ENCODE results near the gene AFF4. TPM values are rescaled to one million over a fixed set of nuclear protein-coding genes. Genes with fewer than 3 reads are reported as not detected.
"Not testable (repeated sequence)": the region's sequence is repeated elsewhere in the genome, so short reads cannot be mapped to it uniquely, and the experiment has no call there.

The AFF4 gene, protein sequence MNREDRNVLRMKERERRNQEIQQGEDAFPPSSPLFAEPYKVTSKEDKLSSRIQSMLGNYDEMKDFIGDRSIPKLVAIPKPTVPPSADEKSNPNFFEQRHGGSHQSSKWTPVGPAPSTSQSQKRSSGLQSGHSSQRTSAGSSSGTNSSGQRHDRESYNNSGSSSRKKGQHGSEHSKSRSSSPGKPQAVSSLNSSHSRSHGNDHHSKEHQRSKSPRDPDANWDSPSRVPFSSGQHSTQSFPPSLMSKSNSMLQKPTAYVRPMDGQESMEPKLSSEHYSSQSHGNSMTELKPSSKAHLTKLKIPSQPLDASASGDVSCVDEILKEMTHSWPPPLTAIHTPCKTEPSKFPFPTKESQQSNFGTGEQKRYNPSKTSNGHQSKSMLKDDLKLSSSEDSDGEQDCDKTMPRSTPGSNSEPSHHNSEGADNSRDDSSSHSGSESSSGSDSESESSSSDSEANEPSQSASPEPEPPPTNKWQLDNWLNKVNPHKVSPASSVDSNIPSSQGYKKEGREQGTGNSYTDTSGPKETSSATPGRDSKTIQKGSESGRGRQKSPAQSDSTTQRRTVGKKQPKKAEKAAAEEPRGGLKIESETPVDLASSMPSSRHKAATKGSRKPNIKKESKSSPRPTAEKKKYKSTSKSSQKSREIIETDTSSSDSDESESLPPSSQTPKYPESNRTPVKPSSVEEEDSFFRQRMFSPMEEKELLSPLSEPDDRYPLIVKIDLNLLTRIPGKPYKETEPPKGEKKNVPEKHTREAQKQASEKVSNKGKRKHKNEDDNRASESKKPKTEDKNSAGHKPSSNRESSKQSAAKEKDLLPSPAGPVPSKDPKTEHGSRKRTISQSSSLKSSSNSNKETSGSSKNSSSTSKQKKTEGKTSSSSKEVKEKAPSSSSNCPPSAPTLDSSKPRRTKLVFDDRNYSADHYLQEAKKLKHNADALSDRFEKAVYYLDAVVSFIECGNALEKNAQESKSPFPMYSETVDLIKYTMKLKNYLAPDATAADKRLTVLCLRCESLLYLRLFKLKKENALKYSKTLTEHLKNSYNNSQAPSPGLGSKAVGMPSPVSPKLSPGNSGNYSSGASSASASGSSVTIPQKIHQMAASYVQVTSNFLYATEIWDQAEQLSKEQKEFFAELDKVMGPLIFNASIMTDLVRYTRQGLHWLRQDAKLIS
- total RNA-seq (52.7 and 83.6 TPM in 2 replicates), polyA plus RNA-seq (32.5 and 36.1 TPM in 2 replicates)

DNA sequence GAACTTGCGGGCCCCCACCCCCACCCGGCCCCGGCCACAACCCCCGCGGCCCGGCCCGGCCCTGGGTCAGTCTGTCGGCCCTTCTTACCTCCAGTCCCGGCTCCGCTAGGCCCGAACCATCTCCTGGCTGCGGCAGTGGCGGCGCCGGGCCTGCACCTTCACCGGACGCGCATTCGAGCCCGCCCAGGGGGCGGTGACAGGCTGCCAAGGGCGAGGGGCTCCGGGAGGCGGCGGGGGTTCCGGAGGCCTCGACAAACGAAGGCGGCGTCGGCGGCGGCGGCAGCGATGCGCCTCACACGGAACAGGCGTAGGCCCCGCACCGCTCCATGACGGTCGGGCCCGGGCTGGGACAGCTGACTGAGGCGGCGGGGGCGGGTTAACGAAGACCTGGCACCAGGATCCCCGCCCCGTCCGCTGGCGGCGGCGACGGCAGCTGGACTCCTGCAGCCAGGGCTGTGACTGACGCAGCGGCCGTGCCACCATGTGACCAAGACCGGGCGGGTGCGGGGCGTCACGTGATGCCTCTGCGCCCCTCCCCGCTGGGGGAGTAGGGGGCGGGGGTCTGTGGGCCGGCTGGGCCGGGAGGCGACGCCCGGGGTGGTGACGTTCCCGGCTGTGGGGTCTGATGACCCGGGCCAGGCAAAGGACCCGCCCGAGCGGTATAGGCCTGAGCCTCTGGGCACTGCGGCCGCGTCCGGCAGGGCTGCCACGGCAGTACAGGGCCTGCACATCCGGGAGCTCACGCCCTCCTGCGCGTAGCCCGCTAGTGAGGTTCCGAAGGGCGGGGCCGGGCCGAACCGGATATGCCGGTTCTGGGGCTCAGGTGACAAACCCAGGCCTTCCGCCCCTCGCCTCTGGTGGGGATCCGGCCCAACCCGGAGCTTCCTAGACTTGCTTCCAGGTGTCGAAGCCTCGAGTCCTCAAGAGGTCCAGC lies at the start of gene AFF4:
TSS of gene AFF4 (minus strand) at position 464 of the 934 bp plus-strand sequence. CDS start 26,445 bp downstream, outside the sequence.
- Histone ChIP-seq H3K27ac (peak within 1 kb of the TSS; percentile 97), H3K36me3 (no peaks in the 10 kb centered on the region), H3K27me3 (no peaks in the 10 kb centered on the region), H3K9me3 (ENCODE audit: low read depth) (no peaks in the 10 kb centered on the region), H3K4me3 (peak within 1 kb of the TSS; percentile 76), H3K4me1 (ENCODE audit: low read depth) (peaks cover 8% of the 10 kb centered on the region)
- TF ChIP-seq, protein P1, sequence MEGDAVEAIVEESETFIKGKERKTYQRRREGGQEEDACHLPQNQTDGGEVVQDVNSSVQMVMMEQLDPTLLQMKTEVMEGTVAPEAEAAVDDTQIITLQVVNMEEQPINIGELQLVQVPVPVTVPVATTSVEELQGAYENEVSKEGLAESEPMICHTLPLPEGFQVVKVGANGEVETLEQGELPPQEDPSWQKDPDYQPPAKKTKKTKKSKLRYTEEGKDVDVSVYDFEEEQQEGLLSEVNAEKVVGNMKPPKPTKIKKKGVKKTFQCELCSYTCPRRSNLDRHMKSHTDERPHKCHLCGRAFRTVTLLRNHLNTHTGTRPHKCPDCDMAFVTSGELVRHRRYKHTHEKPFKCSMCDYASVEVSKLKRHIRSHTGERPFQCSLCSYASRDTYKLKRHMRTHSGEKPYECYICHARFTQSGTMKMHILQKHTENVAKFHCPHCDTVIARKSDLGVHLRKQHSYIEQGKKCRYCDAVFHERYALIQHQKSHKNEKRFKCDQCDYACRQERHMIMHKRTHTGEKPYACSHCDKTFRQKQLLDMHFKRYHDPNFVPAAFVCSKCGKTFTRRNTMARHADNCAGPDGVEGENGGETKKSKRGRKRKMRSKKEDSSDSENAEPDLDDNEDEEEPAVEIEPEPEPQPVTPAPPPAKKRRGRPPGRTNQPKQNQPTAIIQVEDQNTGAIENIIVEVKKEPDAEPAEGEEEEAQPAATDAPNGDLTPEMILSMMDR (IDR thresholded peaks at IDR 0.05; ENCODE audit: low read depth, low read length): no peak
- DNase-seq (ENCODE audit: low read depth in 1 of 2, low spot score in 1 of 2): peak; percentile 98 to 99

DNA sequence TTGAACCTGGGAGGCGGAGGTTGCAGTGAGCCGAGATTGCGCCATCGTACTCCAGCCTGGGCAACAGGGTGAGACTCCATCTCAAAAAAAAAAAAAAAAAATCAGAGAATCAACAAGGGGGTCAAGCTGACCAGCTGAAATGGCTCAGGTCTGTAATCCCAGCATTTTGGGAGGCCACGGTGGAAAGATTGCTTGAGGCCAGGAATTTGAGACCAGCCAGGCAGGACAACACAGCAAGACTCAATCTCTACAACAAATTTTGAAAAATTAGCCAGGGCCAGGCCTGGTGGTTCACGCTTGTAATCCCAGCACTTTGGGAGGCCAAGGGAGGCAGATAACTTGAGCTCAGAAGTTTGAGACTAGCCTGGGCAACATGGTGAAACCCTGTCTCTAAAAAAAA lies 45.0 kb upstream of the AFF4 start:
- H3K4me3 ChIP-seq; DNase-seq (ENCODE audit: low read depth in 1 of 2, low spot score in 1 of 2); H3K27me3 ChIP-seq; H3K9me3 ChIP-seq (ENCODE audit: low read depth); H3K27ac ChIP-seq; H3K4me1 ChIP-seq (ENCODE audit: low read depth): not testable (repeated sequence)
- H3K36me3 ChIP-seq: peaks cover 15% of the 10 kb centered on the region

DNA sequence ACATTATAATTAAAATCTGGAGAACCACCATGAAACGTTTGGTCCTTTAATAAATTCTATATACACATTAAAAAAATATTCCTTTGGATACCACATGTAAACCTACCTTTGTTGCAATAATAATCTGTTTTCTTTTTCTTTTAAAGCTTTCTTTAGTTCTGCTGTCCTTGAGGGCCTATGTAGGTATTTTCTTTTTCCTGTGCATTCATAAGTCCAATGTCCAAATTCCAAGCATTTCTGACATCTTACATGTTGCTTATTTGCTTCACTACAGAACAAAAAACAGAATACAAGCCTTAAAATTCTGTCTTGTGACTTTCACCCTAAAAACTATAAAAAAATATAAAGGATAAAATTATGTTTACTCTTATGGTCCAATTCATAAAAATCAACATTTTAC lies 43.2 kb upstream of the AFF4 start:
- Histone ChIP-seq H3K27ac (no peak overlapping the region), H3K36me3 (peaks cover 15% of the 10 kb centered on the region), H3K9me3 (ENCODE audit: low read depth) (no peaks in the 10 kb centered on the region), H3K4me3 (no peak overlapping the region), H3K27me3 (no peaks in the 10 kb centered on the region), H3K4me1 (ENCODE audit: low read depth) (no peaks in the 10 kb centered on the region)
- TF ChIP-seq, protein P1 (IDR thresholded peaks at IDR 0.05; ENCODE audit: low read depth, low read length): no peak
- DNase-seq (ENCODE audit: low read depth in 1 of 2, low spot score in 1 of 2): peak in 1 of 2 donors; percentile 2

DNA sequence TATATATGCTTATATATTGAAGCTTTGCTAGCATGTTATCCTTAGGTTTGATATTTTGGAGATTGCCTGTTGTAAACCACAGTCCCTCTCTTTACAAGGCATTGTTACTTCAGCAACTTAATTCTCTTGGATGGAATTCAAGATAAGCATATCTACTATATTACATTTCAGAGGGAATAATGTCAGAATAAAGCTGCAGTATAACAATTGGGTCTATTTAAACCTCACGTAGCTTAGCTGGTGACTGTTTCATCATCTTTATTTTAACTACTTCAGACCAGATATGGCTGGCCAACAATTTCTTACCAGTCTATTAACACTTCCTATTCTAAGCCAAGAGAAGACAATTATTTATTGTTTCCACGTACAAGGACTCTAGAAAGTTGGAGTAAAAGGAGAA lies 35.8 kb upstream of the AFF4 start:
- H3K36me3 ChIP-seq: no peaks in the 10 kb centered on the region
- no peaks in the 10 kb centered on the region for H3K4me1 ChIP-seq (ENCODE audit: low read depth)
- no peak overlapping the region for H3K27ac ChIP-seq
- DNase-seq (ENCODE audit: low read depth in 1 of 2, low spot score in 1 of 2): peak in 1 of 2 donors; percentile 9
- no peaks in the 10 kb centered on the region for H3K27me3 ChIP-seq
- TF ChIP-seq, protein P1 (IDR thresholded peaks at IDR 0.05; ENCODE audit: low read depth, low read length): no peak
- no peaks in the 10 kb centered on the region for H3K9me3 ChIP-seq (ENCODE audit: low read depth)
- no peak overlapping the region for H3K4me3 ChIP-seq

DNA sequence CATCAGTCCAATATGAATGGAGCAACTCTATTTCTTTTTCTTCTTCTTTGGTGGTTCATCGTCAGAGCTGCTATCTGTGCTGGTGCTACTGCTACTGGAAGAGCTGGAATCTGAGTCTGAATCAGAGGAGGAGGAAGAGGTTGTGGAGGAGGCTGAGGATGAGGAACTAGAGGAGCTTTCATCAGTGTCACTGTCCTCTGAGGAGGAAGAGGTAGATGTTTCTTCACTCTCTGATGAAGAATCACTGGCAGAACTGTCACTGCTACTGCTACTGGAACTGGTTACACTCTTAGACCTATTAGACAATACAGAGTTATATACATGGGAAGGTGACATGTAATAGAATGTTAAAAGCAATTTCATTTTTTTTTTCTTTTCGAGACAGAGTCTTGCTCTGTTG lies 35.1 kb upstream of the AFF4 start:
- Histone ChIP-seq H3K4me1 (ENCODE audit: low read depth) (no peaks in the 10 kb centered on the region), H3K9me3 (ENCODE audit: low read depth) (no peaks in the 10 kb centered on the region)
- TF ChIP-seq, protein P1 (IDR thresholded peaks at IDR 0.05; ENCODE audit: low read depth, low read length): no peak

More for the DNA sequence above, 35.1 kb upstream of the AFF4 start:
- Histone ChIP-seq H3K27me3 (no peaks in the 10 kb centered on the region), H3K4me3 (no peak overlapping the region), H3K36me3 (no peaks in the 10 kb centered on the region), H3K27ac (no peak overlapping the region)
- DNase-seq (ENCODE audit: low read depth in 1 of 2, low spot score in 1 of 2): no peak

Data from cardiac muscle cell (in vitro differentiated cells and primary cell).